IPS-18c (cell line): ENCODE data around the gene TMEM183A.

Experiments used
- H3K4me3 ChIP-seq: 2 replicates; pipeline ENCODE4 v1.7.0; 2013; ENCODE audit warnings: low read depth, mild to moderate bottlenecking, low read length, moderate library complexity; ENCODE audit not compliant: insufficient read depth
- H3K9me3 ChIP-seq: one replicate; pipeline ENCODE4 v1.6.1; 2013; ENCODE audit warnings: mild to moderate bottlenecking, low read length, moderate library complexity; ENCODE audit not compliant: control insufficient read depth, insufficient read depth

The TMEM183A gene, protein sequence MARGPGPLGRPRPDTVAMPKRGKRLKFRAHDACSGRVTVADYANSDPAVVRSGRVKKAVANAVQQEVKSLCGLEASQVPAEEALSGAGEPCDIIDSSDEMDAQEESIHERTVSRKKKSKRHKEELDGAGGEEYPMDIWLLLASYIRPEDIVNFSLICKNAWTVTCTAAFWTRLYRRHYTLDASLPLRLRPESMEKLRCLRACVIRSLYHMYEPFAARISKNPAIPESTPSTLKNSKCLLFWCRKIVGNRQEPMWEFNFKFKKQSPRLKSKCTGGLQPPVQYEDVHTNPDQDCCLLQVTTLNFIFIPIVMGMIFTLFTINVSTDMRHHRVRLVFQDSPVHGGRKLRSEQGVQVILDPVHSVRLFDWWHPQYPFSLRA

DNA sequence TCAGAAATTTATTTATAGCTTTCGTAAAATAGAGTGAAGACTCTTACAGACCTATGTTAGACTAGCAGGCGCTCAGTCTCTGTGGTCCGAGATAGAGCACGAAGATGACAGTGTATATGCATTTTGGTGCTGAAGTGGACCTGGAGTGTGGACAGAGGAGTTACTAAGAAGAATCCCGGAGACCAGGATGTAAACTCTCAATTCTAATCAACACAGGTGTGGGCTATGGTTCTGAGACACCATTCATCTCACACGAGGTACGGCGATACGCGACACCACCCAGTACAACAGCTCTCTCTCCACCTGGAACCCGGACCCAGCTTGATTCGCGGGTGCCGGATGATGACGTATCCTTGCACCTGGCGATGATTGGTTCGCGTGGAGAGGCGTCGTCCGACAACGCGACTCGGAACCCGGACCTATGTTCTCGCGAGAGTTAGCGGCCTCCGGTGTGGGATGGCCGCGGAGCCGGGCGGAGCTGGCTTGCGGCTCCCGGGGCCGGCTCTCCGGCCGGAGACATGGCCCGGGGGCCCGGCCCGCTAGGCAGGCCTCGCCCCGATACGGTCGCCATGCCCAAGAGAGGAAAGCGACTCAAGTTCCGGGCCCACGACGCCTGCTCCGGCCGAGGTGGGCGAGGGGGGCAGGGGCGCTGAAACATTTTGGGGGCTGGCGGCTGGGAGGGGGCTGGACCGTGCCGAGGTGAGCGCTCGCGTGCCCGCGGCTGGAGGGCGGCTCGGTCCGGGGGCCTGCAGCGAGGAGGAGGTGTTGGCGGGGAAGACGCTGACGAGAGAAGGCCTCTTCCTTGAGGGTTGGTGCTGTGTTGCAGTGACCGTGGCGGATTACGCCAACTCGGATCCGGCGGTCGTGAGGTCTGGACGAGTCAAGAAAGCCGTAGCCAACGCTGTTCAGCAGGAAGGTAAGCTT, at the start of gene TMEM183A:
TMEM183A (plus strand) TSS at position 427 of the 924 bp plus-strand sequence; CDS start at position 519, 92 bp downstream.
- Histone ChIP-seq H3K4me3 (peak within 1 kb of the TSS; percentile 96), H3K9me3 (no peaks in the 10 kb centered on the region)

- H3K4me3 ChIP-seq: peak within 1 kb of the TSS; percentile 99
Observed at GRCh38 chr1:202957733-202958543, 49.2 kb upstream of the TMEM183A start, which contains the start of gene ADIPOR1. Gene ADIPOR1, minus strand, starts transcription at chr1:202958312. Its CDS starts 7,242 bp downstream, at chr1:202951070.

GRCh38 chr1:202958544-202959275, 48.5 kb upstream of the TMEM183A start:
- peak overlapping the region; percentile 99 for H3K4me3 ChIP-seq
- no peaks in the 10 kb centered on the region for H3K9me3 ChIP-seq

More at GRCh38 chr1:202957733-202958543, 49.2 kb upstream of the TMEM183A start, which contains the start of gene ADIPOR1:
- H3K9me3 ChIP-seq: no peaks in the 10 kb centered on the region

GRCh38 chr1:202959276-202959620, 47.9 kb upstream of the TMEM183A start:
- H3K4me3 ChIP-seq: no peak overlapping the region
- no peaks in the 10 kb centered on the region for H3K9me3 ChIP-seq

DNA sequence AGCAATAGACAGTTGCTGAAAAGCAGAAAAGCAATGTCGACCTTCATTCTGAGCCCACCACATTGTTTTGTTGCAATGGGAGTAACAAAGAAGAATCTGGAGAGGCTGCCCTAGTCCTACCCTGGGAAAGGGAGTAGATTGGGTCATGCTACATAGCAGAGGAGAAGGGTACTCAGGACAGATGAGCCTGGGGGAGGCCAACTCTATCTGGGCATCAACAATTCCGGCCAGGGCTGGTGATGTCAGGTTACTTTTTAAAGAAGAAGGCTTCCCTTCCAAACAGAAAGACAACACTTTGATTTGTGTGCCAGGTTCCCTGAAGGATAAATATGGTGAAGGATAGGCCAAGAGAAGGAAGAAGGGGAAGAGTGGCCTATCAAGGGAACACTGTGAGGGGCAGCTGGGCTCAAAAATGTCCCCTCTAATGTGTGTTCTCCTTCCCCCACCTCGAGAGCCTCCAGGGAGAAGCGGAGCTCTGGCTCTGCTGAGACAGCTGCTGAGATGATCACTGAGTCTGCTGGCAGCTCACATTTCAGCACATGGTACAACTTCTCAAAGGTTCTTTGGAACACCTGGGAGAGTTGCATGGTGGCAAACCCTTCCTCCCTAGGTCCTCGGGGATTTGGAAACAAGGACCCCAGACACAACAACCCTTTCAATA, 45.8 kb upstream of the TMEM183A start:
- Histone ChIP-seq H3K4me3 (no peak overlapping the region), H3K9me3 (no peaks in the 10 kb centered on the region)

GRCh38 chr1:202964791-202965410, 42.3 kb upstream of the TMEM183A start:
- H3K4me3 ChIP-seq: no peak overlapping the region

DNA sequence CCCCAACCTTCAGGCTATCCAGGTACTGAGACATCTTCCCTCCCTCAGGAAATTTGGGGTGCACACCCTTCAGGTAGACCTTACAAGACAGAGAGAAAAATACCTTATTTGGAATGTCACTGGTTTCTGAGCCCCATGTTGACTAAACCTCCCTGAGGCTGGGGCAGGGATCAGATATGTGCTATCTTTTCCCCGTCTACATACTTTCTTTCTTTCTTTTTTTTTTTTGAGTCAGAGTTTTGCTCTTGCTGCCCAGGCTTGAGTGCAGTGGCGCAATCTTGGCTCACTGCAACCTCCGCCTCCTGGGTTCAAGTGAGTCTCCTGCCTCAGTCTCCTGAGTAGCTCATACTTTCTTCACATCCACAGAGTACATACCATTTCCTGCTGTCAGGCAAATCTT, 41.8 kb upstream of the TMEM183A start:
- H3K4me3 ChIP-seq: no peak overlapping the region
- no peaks in the 10 kb centered on the region for H3K9me3 ChIP-seq

More at GRCh38 chr1:202964791-202965410, 42.3 kb upstream of the TMEM183A start:
- no peaks in the 10 kb centered on the region for H3K9me3 ChIP-seq

DNA sequence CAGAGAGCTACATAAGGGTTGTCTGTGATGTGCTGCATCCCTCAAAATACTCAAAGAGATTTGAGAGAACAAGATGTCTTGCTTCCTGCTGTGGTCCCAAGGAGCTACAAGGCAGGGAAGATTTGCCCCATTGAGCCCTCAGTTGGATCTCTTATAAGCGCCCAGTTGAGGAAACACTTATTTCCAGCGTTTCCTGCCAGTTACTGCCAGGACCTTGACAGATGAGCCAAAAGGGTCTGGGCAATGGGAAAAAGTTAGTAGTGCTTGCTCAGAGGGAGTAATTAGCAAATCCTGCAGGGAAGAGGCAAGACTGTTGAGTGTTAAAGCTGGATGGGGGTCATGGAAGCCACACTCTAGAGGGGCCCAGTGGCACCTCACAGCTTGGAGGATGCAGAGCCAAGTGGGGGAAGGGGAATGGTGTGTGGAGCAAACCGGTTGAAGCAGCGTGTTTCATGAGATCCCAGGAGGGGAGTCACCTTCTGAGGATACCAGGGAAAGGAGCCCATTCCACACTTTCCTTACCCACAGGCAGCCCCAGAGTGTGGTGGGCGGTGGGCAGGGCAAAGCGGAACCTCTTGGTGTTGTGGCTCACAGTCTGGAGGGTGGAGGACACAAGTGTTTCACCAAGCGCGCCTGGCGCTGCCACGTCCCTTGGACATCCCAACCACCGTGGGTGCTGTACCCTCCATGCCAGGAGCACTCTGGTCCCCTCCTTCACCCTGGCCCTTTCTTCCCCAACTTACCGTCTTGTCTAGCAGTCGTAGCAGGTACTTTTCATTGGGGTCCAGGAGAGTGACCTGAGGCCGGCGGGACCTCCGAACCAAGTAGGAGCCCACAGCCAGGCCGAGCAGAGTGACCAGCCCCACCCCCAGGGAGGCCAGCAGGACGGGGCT, 40.9 kb upstream of the TMEM183A start:
- H3K4me3 ChIP-seq: peak overlapping the region; percentile 95
- no peaks in the 10 kb centered on the region for H3K9me3 ChIP-seq

GRCh38 chr1:202967684-202968281, 39.4 kb upstream of the TMEM183A start:
- Histone ChIP-seq H3K9me3 (no peaks in the 10 kb centered on the region), H3K4me3 (peak overlapping the region; percentile 51)

DNA sequence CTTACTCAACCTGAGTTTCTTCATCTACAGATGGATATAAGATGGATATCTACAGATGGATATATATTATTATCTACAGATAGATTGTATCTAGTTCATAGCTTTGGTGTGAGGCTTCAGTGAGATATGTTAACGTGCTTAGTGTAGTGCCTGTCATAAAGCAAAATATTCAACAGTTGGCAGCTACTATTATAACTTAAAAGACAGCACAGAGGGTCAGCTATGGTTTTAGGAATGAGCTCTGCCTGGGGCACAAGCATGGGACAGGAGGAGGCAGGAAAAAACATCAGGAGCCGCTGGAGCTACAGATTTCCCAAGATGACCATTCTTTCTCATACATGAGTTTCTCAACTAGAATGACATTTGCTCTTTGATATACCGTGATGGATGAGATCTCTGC, 38.8 kb upstream of the TMEM183A start:
- no peak overlapping the region for H3K4me3 ChIP-seq
- no peaks in the 10 kb centered on the region for H3K9me3 ChIP-seq

- Histone ChIP-seq H3K9me3 (no peaks in the 10 kb centered on the region), H3K4me3 (no peak overlapping the region)
Observed at GRCh38 chr1:202968895-202969295, 38.3 kb upstream of the TMEM183A start.

DNA sequence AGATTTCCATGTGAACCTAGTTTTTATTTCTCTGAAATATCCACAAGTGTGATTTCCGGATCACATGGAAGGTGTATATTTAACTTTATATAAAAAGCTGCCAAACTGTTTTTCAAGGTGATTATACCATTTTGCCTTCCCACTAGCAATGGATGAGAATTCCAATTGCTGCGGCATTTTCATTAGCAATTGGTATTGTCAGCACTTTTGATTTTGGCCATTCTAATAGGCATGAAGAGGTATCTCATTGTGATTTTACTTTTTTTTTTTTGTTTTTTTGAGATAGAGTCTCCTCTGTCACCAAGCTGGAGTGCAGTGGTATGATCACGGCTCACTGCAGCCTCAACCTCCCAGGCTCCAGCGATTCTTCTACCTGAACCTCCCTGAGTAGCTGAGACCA, 35.1 kb upstream of the TMEM183A start:
- Histone ChIP-seq H3K4me3 (no peak overlapping the region), H3K9me3 (no peaks in the 10 kb centered on the region)

- no peak overlapping the region for H3K4me3 ChIP-seq
- H3K9me3 ChIP-seq: no peaks in the 10 kb centered on the region
Observed at GRCh38 chr1:202974856-202975255, 32.3 kb upstream of the TMEM183A start.

DNA sequence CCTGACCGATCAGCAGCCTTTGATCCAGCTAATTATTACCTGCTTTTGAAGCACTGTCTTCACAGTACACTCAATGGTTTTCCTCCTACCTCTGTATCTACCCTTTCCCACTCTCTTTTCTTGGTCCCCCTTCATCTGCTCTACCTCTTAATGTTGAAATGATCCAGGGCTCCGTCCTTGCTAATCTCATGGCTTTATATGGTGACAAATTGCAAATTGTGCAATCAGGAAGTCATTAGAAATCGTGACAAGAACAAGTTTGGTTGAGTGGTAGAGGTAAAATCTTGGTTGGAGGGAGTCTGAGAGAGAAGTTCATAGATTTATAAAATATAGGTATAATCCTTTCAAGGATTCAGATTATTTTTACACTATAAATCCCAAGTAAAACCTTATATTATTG, 30.5 kb upstream of the TMEM183A start:
- H3K4me3 ChIP-seq: no peak overlapping the region

More for the DNA sequence above, 30.5 kb upstream of the TMEM183A start:
- no peaks in the 10 kb centered on the region for H3K9me3 ChIP-seq
